ENCODE data around the gene ZBTB3. TPM values are rescaled to one million over a fixed set of nuclear protein-coding genes. Genes with fewer than 3 reads are reported as not detected.
"Not testable (repeated sequence)": the region's sequence is repeated elsewhere in the genome, so short reads cannot be mapped to it uniquely, and the experiment has no call there.

The ZBTB3 gene
- total RNA-seq, 4 donors from 2014 or later, result 4.7 to 7.7 (median 6.9) TPM

- 62 to 70% methylated on average over 7 to 8 of the region's 9 CpGs for WGBS, 2 donors
- no peak for DNase-seq
- intact Hi-C loops (cut with DNase I), result no loop called here
Observed at GRCh38 chr11:62757846-62758788, 4.2 kb upstream of the ZBTB3 start.

GRCh38 chr11:62755086-62755615 lies 1.2 kb upstream of the ZBTB3 start:
- H3K27me3 ChIP-seq, result no peaks in the 10 kb centered on the region
- no peak overlapping the region for H3K27ac ChIP-seq
- TF ChIP-seq CTCF (IDR thresholded peaks at IDR 0.05) (no peak), POLR2A (IDR thresholded peaks at IDR 0.05) (no peak)
- intact Hi-C loops (cut with DNase I), result no loop called here
- H3K4me3 ChIP-seq, result no peak overlapping the region
- WGBS, 2 donors, result 76 to 88% methylated on average over 10 of the region's 10 CpGs
- no peak for DNase-seq
- H3K4me1 ChIP-seq, result peaks cover 18 to 42% (median 19%) of the 10 kb centered on the region in 3 donors
- peaks cover 5 to 17% (median 6%) of the 10 kb centered on the region in 3 donors for H3K36me3 ChIP-seq
- H3K9me3 ChIP-seq, result no peaks in the 10 kb centered on the region

More at GRCh38 chr11:62757846-62758788, 4.2 kb upstream of the ZBTB3 start:
- Histone ChIP-seq H3K9me3 (no peaks in the 10 kb centered on the region), H3K27me3 (no peaks in the 10 kb centered on the region), H3K4me3 (no peak overlapping the region), H3K27ac (no peak overlapping the region), H3K36me3 (peaks cover 0 to 6% (median 0%) of the 10 kb centered on the region in 3 donors), H3K4me1 (peaks cover 21 to 34% (median 22%) of the 10 kb centered on the region in 3 donors)
- TF ChIP-seq POLR2A (IDR thresholded peaks at IDR 0.05) (no peak), CTCF (IDR thresholded peaks at IDR 0.05) (no peak)

GRCh38 chr11:62752994-62753735 lies 795 bp downstream of the ZBTB3 start:
- WGBS, 2 donors, result 60 to 68% methylated on average over 9 to 15 of the region's 15 CpGs
- peaks cover 5 to 36% (median 6%) of the 10 kb centered on the region in 3 donors for H3K36me3 ChIP-seq
- peaks cover 18 to 53% (median 19%) of the 10 kb centered on the region in 3 donors for H3K4me1 ChIP-seq
- no peaks in the 10 kb centered on the region for H3K9me3 ChIP-seq
- no peak for DNase-seq
- peak overlapping the region; percentile 88 to 97 (median 94) for H3K27ac ChIP-seq
- H3K4me3 ChIP-seq, result peak overlapping the region; percentile 58 to 91 (median 68)
- TF ChIP-seq POLR2A (IDR thresholded peaks at IDR 0.05) (no peak), CTCF (IDR thresholded peaks at IDR 0.05) (no peak)
- H3K27me3 ChIP-seq, result no peaks in the 10 kb centered on the region
- intact Hi-C loops (cut with DNase I), result no loop called here

- no peaks in the 10 kb centered on the region for H3K27me3 ChIP-seq
- peaks cover 18 to 56% (median 19%) of the 10 kb centered on the region in 3 donors for H3K4me1 ChIP-seq
- TF ChIP-seq POLR2A (IDR thresholded peaks at IDR 0.05) (no peak), CTCF (IDR thresholded peaks at IDR 0.05) (no peak)
- peaks cover 5 to 36% (median 6%) of the 10 kb centered on the region in 3 donors for H3K36me3 ChIP-seq
- H3K27ac ChIP-seq, result peak overlapping the region in 1 of 4 donors; percentile 95
- H3K9me3 ChIP-seq, result no peaks in the 10 kb centered on the region
- DNase-seq, result no peak
- H3K4me3 ChIP-seq, result no peak overlapping the region
- intact Hi-C loops (cut with DNase I), result no loop called here
- 90 to 100% methylated on average over 2 to 7 of the region's 14 CpGs for WGBS, 2 donors
Observed at GRCh38 chr11:62752177-62752785, 1.7 kb downstream of the ZBTB3 start.

- H3K9me3 ChIP-seq; H3K4me3 ChIP-seq; H3K27ac ChIP-seq; H3K27me3 ChIP-seq; intact Hi-C loops (cut with DNase I); DNase-seq: not testable (repeated sequence)
- WGBS, 2 donors, result 83 to 100% methylated on average over 2 to 4 of the region's 5 CpGs
- peaks cover 18 to 59% (median 19%) of the 10 kb centered on the region in 3 donors for H3K4me1 ChIP-seq
- H3K36me3 ChIP-seq, result peaks cover 5 to 36% (median 6%) of the 10 kb centered on the region in 3 donors
Observed at GRCh38 chr11:62749931-62750330, 4.0 kb downstream of the ZBTB3 start.
